Measurements from ENCODE around the gene TRIM50.

DNA sequence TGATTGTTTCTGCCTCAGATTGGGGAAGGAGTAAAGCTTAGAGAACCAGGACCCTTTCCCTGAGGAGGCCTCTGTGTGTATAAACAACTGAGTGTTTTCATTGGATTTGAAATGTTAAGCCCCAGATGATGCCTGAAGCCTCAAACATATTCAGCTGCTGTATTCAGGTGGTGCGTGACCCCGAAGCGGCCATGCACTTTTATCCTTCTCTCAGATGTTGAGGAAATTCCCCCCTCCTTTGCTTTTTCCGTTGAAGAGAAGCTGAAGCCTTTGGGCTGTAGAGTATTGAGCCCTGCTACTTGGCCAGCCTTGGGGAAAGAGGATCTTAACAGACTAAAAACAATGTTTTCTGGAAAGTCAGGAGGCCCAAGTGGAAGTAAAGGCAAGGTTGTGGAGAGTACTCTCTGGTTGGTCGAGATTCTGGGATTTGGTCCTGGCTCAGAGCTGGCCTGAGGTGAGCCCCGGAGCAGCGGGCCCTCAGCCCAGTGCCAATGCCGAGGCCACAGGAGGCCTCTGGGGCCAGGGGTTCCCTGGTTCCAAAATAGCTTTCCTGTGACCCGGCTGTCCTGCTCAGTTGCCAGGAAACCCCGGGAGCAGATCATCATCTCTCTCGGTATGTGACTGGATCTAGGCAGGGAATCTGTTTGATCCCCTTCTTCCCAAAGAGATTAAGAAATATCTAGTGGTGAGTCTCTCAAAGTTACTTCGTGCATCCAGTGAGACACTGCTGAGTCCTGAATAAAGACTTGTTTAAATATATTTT, 22.6 kb upstream of the TRIM50 start:
- no peak for TF ChIP-seq CREB1 (IDR thresholded peaks at IDR 0.05; ENCODE audit: low read depth)
- TF ChIP-seq TAF1 (IDR thresholded peaks at IDR 0.05; ENCODE audit: low read depth): no peak
- no peak for TF ChIP-seq EP300 (IDR thresholded peaks at IDR 0.05; ENCODE audit: borderline replicate concordance)
- TF ChIP-seq, protein P1, sequence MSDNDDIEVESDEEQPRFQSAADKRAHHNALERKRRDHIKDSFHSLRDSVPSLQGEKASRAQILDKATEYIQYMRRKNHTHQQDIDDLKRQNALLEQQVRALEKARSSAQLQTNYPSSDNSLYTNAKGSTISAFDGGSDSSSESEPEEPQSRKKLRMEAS (IDR thresholded peaks at IDR 0.05): no peak
- TF ChIP-seq TCF12 (IDR thresholded peaks at IDR 0.05; ENCODE audit: low read depth): no peak
- no peak for TF ChIP-seq CEBPB (IDR thresholded peaks at IDR 0.05)
- no peak for TF ChIP-seq YY1 (IDR thresholded peaks at IDR 0.05; ENCODE audit: low read depth)
